Mucosa of descending colon (tissue), 3 donors: ENCODE measurements around the gene VPS72. TPM values are rescaled to one million over a fixed set of nuclear protein-coding genes. Genes with fewer than 3 reads are reported as not detected.

ENCODE experiments used
- ATAC-seq: fragments of 200-7000 bp; cut with Tn5 transposase; one replicate; pipeline ENCODE4 v1.9.1; 2020; ENCODE audit warnings: mild to moderate bottlenecking, moderate library complexity
- DNase-seq, 3 donors: peaks; one replicate each; pipeline ENCODE4 v3.0.0-alpha.2; 2020
- H3K36me3 ChIP-seq: fragments of 200-600 bp; one replicate; pipeline ENCODE4 v1.8.0; 2021; ENCODE audit warnings: low read depth, mild to moderate bottlenecking
- H3K4me1 ChIP-seq: fragments of 200-600 bp; one replicate; pipeline ENCODE4 v1.8.0; 2021; ENCODE audit warnings: low read depth, mild to moderate bottlenecking
- H3K4me3 ChIP-seq: fragments of 200-600 bp; one replicate; pipeline ENCODE4 v1.8.0; 2021; ENCODE audit warnings: mild to moderate bottlenecking
- H3K9me3 ChIP-seq: fragments of 200-600 bp; one replicate; pipeline ENCODE4 v1.8.0; 2021; ENCODE audit warnings: mild to moderate bottlenecking
- CTCF ChIP-seq: fragments of 200-600 bp; IDR thresholded peaks from one replicate; pipeline ENCODE4 v1.8.0; 2022; ENCODE audit warnings: antibody characterized with exemption, mild to moderate bottlenecking
- intact Hi-C, 2 donors: fragments of 100-400 bp; cut with DNase I in 1 of 2; cut with micrococcal nuclease in 1 of 2; formaldehyde crosslinking; loops; one replicate each; pipeline versions ENCODE4 v1.11.0 to v1.11.1; 2022; cut with DNase I, micrococcal nuclease
- total RNA-seq, 3 donors: library from RNA; stranded (reverse); fragmentation: NEBNext Ultra II Directional in 2 of 3; extraction: Animal tissue kit (Norgen Biotek cat#: 25700) in 2 of 3; gene quantifications; one replicate each; pipeline versions ENCODE4 v1.2.1 to v1.2.4, GENCODE V29; 2021 to 2023
- donor health status: DM: no; HTN: no; CAD: no; lungs with moderate emphysema.
- donor health status: DM: no; HTN: no; CAD: no.
- donor health status: DM: no; HTN: yes; CAD: no.

The VPS72 gene
- total RNA-seq, 3 donors from 2014 or later: 32.1 to 56.5 (median 35.3) TPM

- no peak for TF ChIP-seq CTCF
- DNase-seq (no peak), ATAC-seq (no peak)
- Histone ChIP-seq H3K4me3 (no peak overlapping the region), H3K9me3 (no peaks in the 10 kb centered on the region), H3K36me3 (no peaks in the 10 kb centered on the region), H3K4me1 (peaks cover 11% of the 10 kb centered on the region)
- intact Hi-C loops: no loop called here
Measured at GRCh38 chr1:151143057-151143435, 47.0 kb downstream of the VPS72 start.

- ATAC-seq (no peak), DNase-seq (no peak)
- H3K4me3 ChIP-seq: no peak overlapping the region
- H3K36me3 ChIP-seq: no peaks in the 10 kb centered on the region
- H3K9me3 ChIP-seq: no peaks in the 10 kb centered on the region
- no peak for TF ChIP-seq CTCF
- intact Hi-C loops: no loop called here
- peaks cover 11% of the 10 kb centered on the region for H3K4me1 ChIP-seq
Measured at GRCh38 chr1:151142411-151143056, 47.5 kb downstream of the VPS72 start.

- no peak for DNase-seq
- Histone ChIP-seq H3K36me3 (no peaks in the 10 kb centered on the region), H3K4me1 (no peaks in the 10 kb centered on the region), H3K4me3 (no peak overlapping the region), H3K9me3 (no peaks in the 10 kb centered on the region)
- intact Hi-C loops: no loop called here
- TF ChIP-seq CTCF: no peak
- ATAC-seq: no peak
Measured at GRCh38 chr1:151137789-151138188, 52.2 kb downstream of the VPS72 start.

GRCh38 chr1:151135433-151136385 lies 54.3 kb downstream of the VPS72 start:
- ATAC-seq (no peak), DNase-seq (no peak)
- Histone ChIP-seq H3K4me1 (no peaks in the 10 kb centered on the region), H3K4me3 (no peak overlapping the region), H3K9me3 (no peaks in the 10 kb centered on the region), H3K36me3 (no peaks in the 10 kb centered on the region)
- intact Hi-C loops: no loop called here
- TF ChIP-seq CTCF: no peak

GRCh38 chr1:151134991-151135390 lies 55.0 kb downstream of the VPS72 start:
- DNase-seq (no peak), ATAC-seq (no peak)
- intact Hi-C loops: no loop called here
- H3K9me3 ChIP-seq: no peaks in the 10 kb centered on the region
- no peaks in the 10 kb centered on the region for H3K4me1 ChIP-seq
- H3K4me3 ChIP-seq: no peak overlapping the region
- TF ChIP-seq CTCF: no peak
- H3K36me3 ChIP-seq: no peaks in the 10 kb centered on the region
